Kidney (tissue), 14 donors: ENCODE measurements around the gene FBLN2. TPM values are rescaled to one million over a fixed set of nuclear protein-coding genes. Genes with fewer than 3 reads are reported as not detected.

Source experiments
- DNase-seq, 5 donors: peaks; one replicate each; pipeline ENCODE4 v3.0.0-alpha.2; 2013 to 2020
- FAIRE-seq: peaks from 2 replicates; lab custom pipeline; 2012; peaks lifted over from hg19 to GRCh38; lab: Jason Lieb, UNC
- H3K27ac ChIP-seq, 2 donors: one replicate each; pipeline ENCODE4 v1.7.0; 2013; ENCODE audit warnings: low read depth in 2 of 2, low read length in 2 of 2, inconsistent platforms in 1 of 2
- H3K27me3 ChIP-seq: one replicate; pipeline ENCODE4 v1.7.1; 2013; ENCODE audit warnings: low read length, inconsistent platforms; ENCODE audit not compliant: control insufficient read depth, insufficient read depth
- H3K36me3 ChIP-seq, 3 donors: one replicate each; pipeline versions ENCODE4 v1.7.0 to v1.7.1; 2013; ENCODE audit warnings: low read length in 3 of 3, control low read depth in 1 of 3, inconsistent platforms in 1 of 3; ENCODE audit not compliant: insufficient read depth in 3 of 3, control insufficient read depth in 2 of 3
- H3K4me1 ChIP-seq, 3 donors: one replicate each; pipeline versions ENCODE4 v1.7.0 to v1.7.1; 2013; ENCODE audit warnings: low read length in 3 of 3, inconsistent platforms in 1 of 3, low read depth in 1 of 3; ENCODE audit not compliant: control insufficient read depth in 2 of 3, insufficient read depth in 2 of 3
- H3K4me3 ChIP-seq, 3 donors: one replicate each; pipeline versions ENCODE4 v1.7.0 to v1.8.1; 2013; ENCODE audit warnings: low read length in 3 of 3, control low read depth in 1 of 3, inconsistent platforms in 1 of 3
- H3K9ac ChIP-seq, 3 donors: one replicate each; pipeline versions ENCODE4 v1.7.0 to v1.7.1; 2013; ENCODE audit warnings: low read length in 3 of 3, control low read depth in 1 of 3, inconsistent platforms in 1 of 3
- H3K9me3 ChIP-seq, 3 donors: one replicate each; pipeline versions ENCODE4 v1.7.0 to v1.7.1; 2013; ENCODE audit warnings: low read length in 3 of 3, control low read depth in 1 of 3, inconsistent platforms in 1 of 3; ENCODE audit not compliant: control insufficient read depth in 2 of 3, insufficient read depth in 1 of 3
- CTCF ChIP-seq: IDR thresholded peaks from 3 replicates; pipeline ENCODE4 v1.5.1; 2012; ENCODE audit warnings: mild to moderate bottlenecking, moderate library complexity, borderline replicate concordance; ENCODE audit not compliant: insufficient read depth; ENCODE audit errors: extremely low read depth
- intact Hi-C: fragments of 100-400 bp; cut with DNase I; formaldehyde crosslinking; loops from one replicate; pipeline ENCODE4 v1.11.1; 2022
- polyA plus RNA-seq: library from polyadenylated mRNA; stranded (reverse); fragments of 350-450 nt; fragmentation: Illumina TruSeq; extraction: RNeasy Lipid Tissue Mini Kit (QIAGEN cat#74804); gene quantifications from one replicate; pipeline ENCODE4 v1.2.3, GENCODE V29; 2014; ENCODE audit warnings: low read depth, low replicate concordance; ENCODE audit not compliant: insufficient read depth
- total RNA-seq: library from RNA; stranded (reverse); fragmentation: NEBNext Ultra II Directional; extraction: Animal tissue kit (Norgen Biotek cat#: 25700); gene quantifications from one replicate; pipeline ENCODE4 v1.2.1, GENCODE V29; 2021
- donor health status: control.
- donor health status: control.
- donor health status: control.
- donor health status: control.
- donor health status: control.
- donor health status: DM: yes; HTN: yes; CAD: no.
- donor health status: Normal renal cell carcinoma (clear cell type).

The FBLN2 gene
- total and polyA plus RNA-seq, 2 donors from 2014 or later: 3.2 to 43.4 TPM

GRCh38 chr3:13611221-13611620 is 62.3 kb downstream of the FBLN2 start:
- no peak overlapping the region for H3K4me3 ChIP-seq
- no peaks in the 10 kb centered on the region for H3K27me3 ChIP-seq
- H3K27ac ChIP-seq: no peak overlapping the region
- DNase-seq: no peak
- FAIRE-seq: no peak
- no peak overlapping the region for H3K9ac ChIP-seq
- TF ChIP-seq CTCF: no peak
- peaks cover 0 to 4% (median 0%) of the 10 kb centered on the region in 3 donors for H3K9me3 ChIP-seq
- H3K36me3 ChIP-seq: no peaks in the 10 kb centered on the region
- no peaks in the 10 kb centered on the region for H3K4me1 ChIP-seq
- intact Hi-C loops: no loop called here

GRCh38 chr3:13612829-13613228 is 63.9 kb downstream of the FBLN2 start:
- Histone ChIP-seq H3K27me3 (no peaks in the 10 kb centered on the region), H3K4me1 (no peaks in the 10 kb centered on the region), H3K4me3 (no peak overlapping the region), H3K27ac (no peak overlapping the region), H3K36me3 (no peaks in the 10 kb centered on the region), H3K9ac (no peak overlapping the region), H3K9me3 (peaks cover 0 to 4% (median 0%) of the 10 kb centered on the region in 3 donors)
- FAIRE-seq (no peak), DNase-seq (no peak)
- no peak for TF ChIP-seq CTCF
- intact Hi-C loops: no loop called here

GRCh38 chr3:13613343-13614190 is 64.6 kb downstream of the FBLN2 start:
- Histone ChIP-seq H3K9ac (no peak overlapping the region), H3K4me1 (no peaks in the 10 kb centered on the region), H3K9me3 (peaks cover 0 to 4% (median 0%) of the 10 kb centered on the region in 3 donors), H3K27ac (no peak overlapping the region), H3K36me3 (no peaks in the 10 kb centered on the region), H3K27me3 (no peaks in the 10 kb centered on the region), H3K4me3 (no peak overlapping the region)
- intact Hi-C loops: no loop called here
- DNase-seq (no peak), FAIRE-seq (no peak)
- no peak for TF ChIP-seq CTCF
